ENCODE data around the gene TMEM168. TPM values are rescaled to one million over a fixed set of nuclear protein-coding genes. Genes with fewer than 3 reads are reported as not detected.

The TMEM168 gene
- total RNA-seq, 4 donors from 2014 or later: 20.0 to 28.0 (median 23.4) TPM

DNA sequence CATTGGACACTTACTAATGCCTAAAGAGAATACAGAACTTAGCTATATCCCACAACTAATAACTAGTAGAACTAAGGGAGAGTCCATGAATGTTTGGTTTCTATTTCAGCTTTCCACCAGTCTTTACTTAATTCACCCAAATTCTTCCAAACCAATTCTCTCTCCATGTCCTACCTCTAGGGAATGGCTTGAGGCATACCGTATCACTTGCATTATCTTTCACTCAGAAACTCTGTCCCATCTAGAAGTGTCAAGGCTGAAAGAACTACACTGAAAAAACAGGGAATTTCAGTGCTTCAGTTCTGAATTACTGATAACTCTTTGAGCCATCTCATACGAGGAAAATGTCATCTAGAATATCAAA lies 758 bp downstream of the TMEM168 start:
- TF ChIP-seq, protein P1, sequence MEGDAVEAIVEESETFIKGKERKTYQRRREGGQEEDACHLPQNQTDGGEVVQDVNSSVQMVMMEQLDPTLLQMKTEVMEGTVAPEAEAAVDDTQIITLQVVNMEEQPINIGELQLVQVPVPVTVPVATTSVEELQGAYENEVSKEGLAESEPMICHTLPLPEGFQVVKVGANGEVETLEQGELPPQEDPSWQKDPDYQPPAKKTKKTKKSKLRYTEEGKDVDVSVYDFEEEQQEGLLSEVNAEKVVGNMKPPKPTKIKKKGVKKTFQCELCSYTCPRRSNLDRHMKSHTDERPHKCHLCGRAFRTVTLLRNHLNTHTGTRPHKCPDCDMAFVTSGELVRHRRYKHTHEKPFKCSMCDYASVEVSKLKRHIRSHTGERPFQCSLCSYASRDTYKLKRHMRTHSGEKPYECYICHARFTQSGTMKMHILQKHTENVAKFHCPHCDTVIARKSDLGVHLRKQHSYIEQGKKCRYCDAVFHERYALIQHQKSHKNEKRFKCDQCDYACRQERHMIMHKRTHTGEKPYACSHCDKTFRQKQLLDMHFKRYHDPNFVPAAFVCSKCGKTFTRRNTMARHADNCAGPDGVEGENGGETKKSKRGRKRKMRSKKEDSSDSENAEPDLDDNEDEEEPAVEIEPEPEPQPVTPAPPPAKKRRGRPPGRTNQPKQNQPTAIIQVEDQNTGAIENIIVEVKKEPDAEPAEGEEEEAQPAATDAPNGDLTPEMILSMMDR (IDR thresholded peaks at IDR 0.05; ENCODE audit: low read depth): no peak

DNA sequence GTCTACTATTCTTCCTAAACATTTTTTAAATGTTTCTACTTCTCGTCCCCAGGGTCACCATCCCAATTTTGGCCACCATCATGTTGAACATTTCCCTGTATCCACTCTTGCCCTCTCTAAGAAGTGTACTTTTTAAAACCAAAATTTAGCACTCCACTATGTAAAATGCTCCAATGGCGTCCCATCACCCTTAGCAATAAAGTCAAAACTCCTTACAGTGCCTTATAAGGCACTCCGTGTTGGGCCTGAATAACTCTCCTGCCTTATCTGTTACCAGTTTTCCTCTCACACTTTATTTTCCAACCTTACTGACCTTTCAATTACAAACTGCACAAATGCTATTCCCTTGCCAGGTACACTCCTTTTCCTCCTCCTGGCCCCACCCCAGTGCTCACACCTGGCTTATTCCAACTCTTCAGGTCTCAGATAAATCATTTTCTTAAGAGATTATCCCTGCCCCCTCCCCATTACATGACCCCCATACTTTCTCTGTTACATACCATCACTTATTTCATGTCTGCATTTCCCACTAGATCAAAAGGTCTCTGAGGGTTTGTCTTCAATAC lies 1.3 kb downstream of the TMEM168 start:
- TF ChIP-seq, protein P1 (IDR thresholded peaks at IDR 0.05; ENCODE audit: low read depth): no peak

DNA sequence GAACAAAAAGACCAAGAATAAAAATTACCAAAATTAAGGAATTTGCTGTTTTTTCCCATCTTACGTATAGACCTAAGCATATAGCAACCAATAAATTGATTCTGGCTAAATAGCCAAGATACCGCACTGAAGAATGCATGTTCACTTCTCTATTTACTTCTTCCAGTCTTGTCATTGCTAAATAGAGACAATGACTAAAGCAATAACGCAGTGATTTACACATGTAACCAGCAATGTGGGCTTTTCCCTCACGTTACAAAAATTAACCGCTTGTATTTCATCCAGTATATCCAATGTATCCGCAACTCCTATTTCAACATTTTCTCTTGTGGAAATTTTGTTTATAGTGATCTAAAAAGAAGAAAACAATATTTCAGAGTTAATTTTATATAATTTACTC lies 5.6 kb downstream of the TMEM168 start:
- TF ChIP-seq, protein P1 (IDR thresholded peaks at IDR 0.05; ENCODE audit: low read depth): no peak

DNA sequence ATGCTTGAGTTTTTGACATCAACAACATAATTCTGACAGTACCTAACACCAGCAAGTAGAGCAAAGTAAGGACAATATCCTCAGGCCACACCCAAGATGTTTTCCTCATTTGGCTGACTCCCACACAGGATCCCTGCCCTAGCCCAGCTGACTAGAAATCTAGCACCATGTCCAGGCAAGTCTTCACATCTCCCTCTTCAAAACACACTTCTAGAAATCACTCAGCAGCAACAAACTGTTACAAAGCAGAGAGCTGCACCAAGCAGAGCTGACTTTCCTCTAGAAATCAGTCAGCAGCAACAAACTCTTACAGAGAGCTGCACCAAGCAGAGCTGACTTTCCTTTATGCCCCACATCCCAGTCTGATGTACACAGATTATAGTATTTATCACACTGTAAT lies 7.7 kb downstream of the TMEM168 start:
- TF ChIP-seq, protein P1 (IDR thresholded peaks at IDR 0.05; ENCODE audit: low read depth): no peak

DNA sequence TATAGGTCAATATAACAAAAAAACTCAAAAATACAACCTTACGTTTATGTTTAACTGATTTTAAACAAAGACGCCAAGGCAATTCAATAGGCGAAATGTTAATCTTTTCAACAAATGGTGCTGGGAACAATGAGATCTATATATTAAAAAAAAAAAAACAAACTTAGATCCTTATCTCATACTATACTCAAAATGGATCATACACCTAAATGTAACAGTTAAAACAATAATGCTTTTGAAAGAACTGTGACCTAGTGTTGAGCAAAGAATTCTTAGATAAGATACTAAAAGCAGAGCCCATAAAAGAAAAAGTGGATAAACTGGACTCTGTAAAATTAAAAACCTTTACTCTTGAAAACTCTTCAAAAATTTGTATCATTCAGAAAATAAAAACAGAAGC lies 8.6 kb downstream of the TMEM168 start:
- TF ChIP-seq, protein P1 (IDR thresholded peaks at IDR 0.05; ENCODE audit: low read depth): no peak

DNA sequence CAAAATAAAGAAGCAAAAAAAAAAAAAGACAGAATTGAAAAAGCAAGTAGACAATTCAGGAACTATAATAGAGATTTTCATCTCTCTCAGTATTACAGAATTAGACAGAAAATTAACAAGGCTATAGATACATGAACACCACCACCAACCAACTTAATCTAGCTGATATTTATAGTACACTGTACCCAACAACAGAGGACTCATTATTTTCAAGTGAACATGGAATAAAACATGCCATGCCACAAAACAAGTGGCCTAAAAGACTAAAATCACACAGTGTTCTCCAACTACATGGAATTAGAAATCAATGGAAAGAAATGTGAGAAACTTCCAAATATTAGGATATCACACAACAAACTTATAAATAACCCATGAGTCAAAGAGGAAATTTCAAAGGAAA lies 9.1 kb downstream of the TMEM168 start:
- TF ChIP-seq, protein P1 (IDR thresholded peaks at IDR 0.05; ENCODE audit: low read depth): no peak

DNA sequence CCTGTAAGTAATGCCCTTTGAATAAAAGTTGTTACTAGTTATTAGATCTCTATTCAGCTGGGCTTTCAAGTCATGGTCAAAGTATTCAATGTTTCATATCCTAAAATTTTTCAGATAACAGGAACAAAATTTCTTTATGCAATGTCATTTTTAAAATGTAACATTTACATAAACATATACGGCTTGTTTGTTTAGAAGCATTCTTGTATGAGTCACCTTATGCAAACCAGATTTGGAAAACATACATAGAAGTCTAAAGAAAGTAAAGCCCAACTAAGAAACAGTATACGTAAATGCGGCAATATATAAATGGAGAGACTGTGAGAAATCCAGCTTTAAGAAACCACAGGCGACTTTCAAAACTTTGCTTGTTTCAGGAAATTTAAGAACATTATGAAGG lies 10.5 kb downstream of the TMEM168 start:
- TF ChIP-seq, protein P1 (IDR thresholded peaks at IDR 0.05; ENCODE audit: low read depth): no peak
